SKM-1 treated with dmso at 0.1 percent for 144 hours (cell line): ENCODE measurements around the gene FAM200B.

Experiments
- DNase-seq: peaks from one replicate; lab custom pipeline; 2025; ENCODE audit not compliant: unreplicated experiment; lab: John Stamatoyannopoulos, UW

Gene FAM200B

GRCh38 chr4:15695240-15695699 is 13.6 kb downstream of the FAM200B start:
- peak; percentile 26 for DNase-seq

GRCh38 chr4:15695729-15696128 is 14.1 kb downstream of the FAM200B start:
- DNase-seq = no peak

- DNase-seq = no peak
Observed at GRCh38 chr4:15696866-15697265, 15.2 kb downstream of the FAM200B start.

GRCh38 chr4:15702941-15703403 is 21.3 kb downstream of the FAM200B start, which contains the start of gene BST1:
Gene BST1, plus strand, starts transcription at chr4:15703065. Its CDS starts 80 bp downstream, at chr4:15703145.
- DNase-seq = peak; percentile 81

DNA sequence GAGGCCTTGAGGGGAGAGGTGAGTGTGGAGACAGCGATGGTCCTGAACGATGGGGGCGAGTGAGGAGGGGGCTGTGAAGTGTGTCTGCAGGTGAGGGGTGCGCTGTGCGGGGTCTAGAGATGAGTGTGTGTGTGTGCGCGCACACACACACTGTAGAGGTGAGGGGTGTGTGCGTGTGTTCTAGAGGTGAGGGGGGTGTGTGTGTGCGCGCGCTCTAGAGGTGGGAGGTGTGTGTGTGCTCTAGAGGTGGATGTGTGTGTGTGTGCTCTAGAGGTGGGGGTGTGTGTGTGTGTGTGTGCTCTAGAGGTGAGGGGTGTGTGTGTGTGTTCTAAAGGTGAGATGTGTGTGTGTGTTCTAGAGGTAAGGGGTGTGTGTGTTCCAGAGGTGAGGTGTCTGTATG is 21.8 kb downstream of the FAM200B start:
- DNase-seq = no peak

DNA sequence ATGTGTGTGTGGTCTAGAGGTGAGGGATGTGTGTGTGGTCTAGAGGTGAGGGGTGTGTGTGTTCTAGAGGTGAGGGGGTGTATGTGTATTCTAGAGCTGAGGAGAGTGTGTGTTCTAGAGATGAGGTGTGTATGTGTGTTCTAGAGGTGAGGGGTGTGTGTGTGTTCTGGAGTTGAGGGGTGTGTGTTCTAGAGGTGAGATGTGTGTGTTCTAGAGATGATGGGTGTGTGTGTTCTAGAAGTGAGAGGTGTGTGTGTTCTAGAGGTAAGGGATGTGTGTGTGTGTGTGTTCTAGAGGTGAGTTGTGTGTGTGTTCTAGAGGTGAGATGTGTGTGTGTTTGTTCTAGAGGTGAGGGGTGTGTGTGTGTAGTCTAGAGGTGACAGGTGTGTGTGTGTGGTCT is 22.5 kb downstream of the FAM200B start:
- DNase-seq = no peak

GRCh38 chr4:15706646-15707362 is 25.2 kb downstream of the FAM200B start:
- DNase-seq = no peak

- no peak for DNase-seq
Observed at GRCh38 chr4:15707363-15707715, 25.7 kb downstream of the FAM200B start.

GRCh38 chr4:15711762-15712161 is 30.1 kb downstream of the FAM200B start:
- DNase-seq = no peak

DNA sequence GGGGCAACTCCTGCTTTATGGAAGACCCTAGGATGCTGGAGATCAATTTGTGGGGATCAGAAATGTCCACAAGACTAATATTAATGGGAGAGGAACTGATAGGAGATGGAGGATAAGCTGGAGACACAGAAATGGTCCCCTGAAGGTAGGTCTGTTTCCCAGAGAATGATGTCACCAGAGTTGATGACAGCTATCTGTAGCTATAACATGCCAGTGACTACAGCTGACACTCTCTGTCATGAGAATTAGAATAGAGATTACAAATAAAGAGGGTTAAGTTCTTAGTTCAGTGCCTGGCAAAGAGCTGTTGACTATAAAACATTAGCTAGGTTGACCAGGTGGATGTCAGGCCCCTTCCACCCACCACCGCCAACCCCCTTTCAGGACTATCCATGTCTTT is 30.6 kb downstream of the FAM200B start:
- DNase-seq = no peak

GRCh38 chr4:15714141-15714540 is 32.5 kb downstream of the FAM200B start:
- no peak for DNase-seq

DNA sequence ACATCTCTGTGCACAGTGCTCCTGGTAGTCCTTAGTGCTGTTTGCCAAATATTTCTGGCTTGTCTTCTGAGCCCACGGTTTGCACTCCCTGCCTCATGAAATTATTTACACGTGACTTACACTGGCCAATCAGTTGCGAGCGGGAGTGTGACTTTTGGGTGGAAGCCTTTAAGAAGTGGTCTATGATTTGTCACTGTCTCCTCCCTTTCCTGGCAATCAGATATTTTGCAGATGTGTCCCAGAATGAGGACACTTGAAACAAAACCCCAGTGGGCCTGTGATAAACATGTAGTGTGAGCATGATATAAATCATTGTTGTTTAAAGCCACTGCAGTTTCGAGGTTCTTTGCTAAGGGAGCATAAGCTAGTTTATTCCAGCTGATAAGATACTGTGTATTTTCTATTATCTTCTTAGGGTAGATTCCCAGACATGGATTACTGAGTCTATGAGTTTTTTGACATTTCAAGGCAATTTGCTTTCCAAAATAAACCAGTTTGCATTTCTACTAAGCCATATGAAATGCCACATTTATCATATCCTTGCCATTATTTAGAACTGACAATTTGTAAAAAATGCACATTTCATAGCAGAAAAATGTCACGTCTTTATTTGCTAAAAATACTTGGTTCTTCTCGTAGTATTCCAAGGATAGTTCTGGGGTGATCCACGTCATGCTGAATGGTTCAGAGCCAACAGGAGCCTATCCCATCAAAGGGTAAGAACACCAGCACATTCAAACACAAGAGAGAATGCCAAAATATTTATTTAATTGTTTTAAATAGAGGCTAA is 33.2 kb downstream of the FAM200B start:
- DNase-seq = no peak

DNA sequence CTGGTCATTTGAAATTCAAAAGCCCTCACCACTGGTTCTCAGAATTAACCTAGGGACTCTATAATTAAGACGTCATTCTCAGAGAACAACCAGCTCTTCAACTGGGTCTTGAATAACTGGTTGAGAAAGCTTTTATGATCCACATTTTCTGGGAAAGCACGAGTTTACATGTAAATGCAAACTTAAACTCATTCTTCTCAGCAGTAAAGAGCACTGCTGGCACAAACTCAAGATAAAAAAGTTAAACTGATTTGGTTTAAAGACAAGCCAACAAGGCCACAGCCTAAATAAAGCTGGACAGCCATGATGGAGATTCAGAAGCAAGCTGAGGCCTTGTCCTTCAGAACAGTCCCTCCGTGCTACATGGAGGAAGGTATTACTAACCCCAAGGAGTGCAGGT is 34.5 kb downstream of the FAM200B start:
- no peak for DNase-seq

DNA sequence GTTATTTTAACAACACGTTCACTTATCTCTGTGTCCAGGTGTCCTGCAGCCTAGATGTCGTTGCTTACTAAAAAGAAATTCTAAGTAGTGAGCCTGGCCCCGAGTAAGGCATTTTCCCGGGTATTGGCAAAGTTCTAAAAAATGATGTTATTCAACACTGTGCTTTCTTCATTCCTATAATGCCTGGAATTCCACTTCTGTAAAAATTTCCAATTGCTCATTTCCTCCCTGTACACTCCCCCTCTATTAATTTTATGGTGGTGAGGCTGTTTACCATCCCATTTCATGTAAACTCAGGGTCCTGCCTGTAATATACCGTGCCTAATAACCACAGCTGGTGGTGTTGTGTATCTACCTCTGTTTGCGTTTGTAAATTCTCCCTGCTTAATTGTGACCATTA is 35.5 kb downstream of the FAM200B start:
- no peak for DNase-seq

DNA sequence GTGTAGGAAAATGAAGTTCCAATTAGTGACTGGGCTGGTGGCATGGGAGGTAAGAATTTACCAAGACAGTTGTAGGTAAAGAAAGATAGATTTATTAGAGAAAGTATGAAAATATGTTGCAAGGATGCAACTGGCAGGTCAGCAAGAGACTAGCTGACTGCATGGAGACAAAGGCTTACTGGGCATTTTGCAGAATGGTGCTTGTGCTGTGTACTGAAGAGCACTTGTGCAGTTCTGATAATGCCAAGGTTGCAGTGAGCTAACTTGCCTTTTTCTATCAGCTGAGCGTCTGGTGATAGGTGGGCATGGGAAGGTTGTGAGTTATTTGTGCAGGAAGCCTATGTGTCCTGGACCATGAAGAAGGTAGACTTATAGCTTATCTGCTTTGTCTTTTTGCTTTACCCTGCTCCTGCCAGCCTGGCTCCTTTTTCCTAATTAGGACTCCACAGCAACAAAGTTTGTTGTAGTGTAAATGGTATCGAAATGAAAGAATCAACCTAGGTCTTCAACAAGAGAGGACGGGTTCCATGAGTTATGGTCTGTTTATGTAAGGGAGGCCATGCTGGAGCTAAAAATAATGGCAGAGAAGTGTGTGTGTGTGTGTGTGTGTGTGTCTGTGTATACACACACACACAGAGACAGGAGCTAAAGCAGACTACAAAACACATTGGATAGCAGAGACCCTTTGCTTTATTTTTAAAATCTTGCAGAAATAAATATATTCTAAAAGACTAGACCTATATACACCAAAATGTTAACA is 36.2 kb downstream of the FAM200B start:
- DNase-seq = no peak

- DNase-seq = no peak
Observed at GRCh38 chr4:15718465-15718864, 36.8 kb downstream of the FAM200B start.

- DNase-seq = no peak
Observed at GRCh38 chr4:15718959-15719358, 37.3 kb downstream of the FAM200B start.

DNA sequence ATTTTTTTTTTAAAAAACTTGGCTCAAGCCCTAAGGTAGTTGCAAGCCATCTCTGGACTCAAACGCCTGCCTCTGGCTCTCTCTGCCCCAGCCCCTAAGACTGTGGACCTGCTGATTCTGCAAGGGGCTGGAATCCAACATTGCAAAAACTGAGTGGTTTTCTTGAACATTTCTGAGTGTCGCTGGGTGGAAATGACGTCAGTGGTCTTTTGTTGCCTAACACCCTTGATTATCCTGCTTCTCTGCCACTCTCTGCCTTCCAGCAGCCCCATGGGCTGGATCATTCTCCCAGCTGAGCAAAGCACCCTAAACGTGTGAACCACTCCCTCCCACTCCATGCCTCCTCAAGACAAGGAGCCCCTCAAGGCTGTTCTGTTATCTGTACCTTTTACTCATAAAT is 37.9 kb downstream of the FAM200B start:
- DNase-seq = peak; percentile 39

DNA sequence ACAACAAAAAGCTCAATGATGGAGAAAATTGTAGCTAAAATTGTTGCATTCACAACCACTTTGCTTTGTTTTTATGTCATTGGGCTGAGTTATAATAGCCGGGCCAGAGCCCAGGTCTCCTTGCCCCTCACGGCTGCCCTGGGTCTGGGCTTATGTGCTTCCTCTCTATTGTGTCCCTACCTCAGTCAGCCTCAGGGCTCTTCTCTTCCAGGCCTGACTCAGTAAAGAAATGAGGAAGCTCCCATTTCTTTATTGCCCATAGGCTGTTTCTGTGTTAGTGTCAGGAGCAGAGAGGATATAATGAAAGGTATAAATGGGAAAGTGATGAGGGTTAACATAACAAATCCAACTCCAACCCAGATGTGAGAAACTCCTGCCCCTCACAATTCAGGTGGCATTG is 39.2 kb downstream of the FAM200B start:
- DNase-seq = no peak

- DNase-seq = no peak
Observed at GRCh38 chr4:15725608-15726007, 44.0 kb downstream of the FAM200B start.

- DNase-seq = peak; percentile 34
Observed at GRCh38 chr4:15729910-15730533, 48.4 kb downstream of the FAM200B start.
